WTC11 (cell line): ENCODE results near the gene LRP1. TPM values are rescaled to one million over a fixed set of nuclear protein-coding genes. Genes with fewer than 3 reads are reported as not detected.

Experiments used
- ATAC-seq: fragments of 200-7000 bp; cut with Tn5 transposase; 2 replicates; pipeline ENCODE4 v1.10.0; 2021; ENCODE audit warnings: mild to moderate bottlenecking, moderate library complexity
- CTCF ChIA-PET: fragments of 300-600 bp; sonication (Branson Sonifier 250); formaldehyde crosslinking; loops from one replicate; lab custom pipeline; 2021; ENCODE audit warnings: antibody characterized with exemption; lab: Charles Lee
- POLR2A ChIA-PET: fragments of 350-600 bp; sonication (Branson Sonifier 250); formaldehyde crosslinking; loops from one replicate; lab custom pipeline; 2021; ENCODE audit warnings: antibody characterized with exemption; lab: Charles Lee
- DNase-seq: peaks from one replicate; pipeline ENCODE4 v3.0.0; 2021; ENCODE audit warnings: low spot score
- H3K27ac Mint-ChIP-seq: 2 replicates; pipeline ENCODE4 v1.8.0; 2021; ENCODE audit warnings: mixed read lengths
- H3K27me3 Mint-ChIP-seq: 2 replicates; pipeline ENCODE4 v1.8.0; 2021; ENCODE audit warnings: low read depth, mild to moderate bottlenecking, moderate library complexity, mixed read lengths
- H3K36me3 Mint-ChIP-seq: 2 replicates; pipeline ENCODE4 v1.8.0; 2021; ENCODE audit warnings: mixed read lengths
- H3K4me1 Mint-ChIP-seq: 2 replicates; pipeline ENCODE4 v1.8.0; 2022; ENCODE audit warnings: mixed read lengths
- H3K4me3 Mint-ChIP-seq: 2 replicates; pipeline ENCODE4 v1.8.0; 2021; ENCODE audit warnings: mild to moderate bottlenecking, moderate library complexity, mixed read lengths
- H3K9me3 Mint-ChIP-seq: 2 replicates; pipeline ENCODE4 v1.8.0; 2021; ENCODE audit warnings: mixed read lengths
- ATF6 ChIP-seq: sonication (generic); formaldehyde crosslinking; IDR thresholded peaks from 2 replicates; pipeline ENCODE4 v1.8.1; 2023; ENCODE audit warnings: mild to moderate bottlenecking, missing genetic modification reagents
- E2F4 ChIP-seq: sonication (generic); formaldehyde crosslinking; IDR thresholded peaks from 2 replicates; pipeline ENCODE4 v1.8.1; 2022; ENCODE audit warnings: low read depth, mild to moderate bottlenecking, moderate library complexity, missing genetic modification reagents, borderline replicate concordance
- ETV6 ChIP-seq: sonication (generic); formaldehyde crosslinking; IDR thresholded peaks from 2 replicates; pipeline ENCODE4 v1.8.1; 2022; ENCODE audit warnings: mild to moderate bottlenecking, missing genetic modification reagents
- MYBL2 ChIP-seq: sonication (generic); formaldehyde crosslinking; IDR thresholded peaks from 2 replicates; pipeline ENCODE4 v1.8.1; 2023; ENCODE audit warnings: mild to moderate bottlenecking, moderate library complexity, missing genetic modification reagents
- NR2C2 ChIP-seq: sonication (generic); formaldehyde crosslinking; IDR thresholded peaks from 2 replicates; pipeline ENCODE4 v1.8.0; 2022; ENCODE audit warnings: mild to moderate bottlenecking, missing genetic modification reagents
- RELA ChIP-seq: sonication (generic); formaldehyde crosslinking; IDR thresholded peaks from 2 replicates; pipeline ENCODE4 v1.8.1; 2022; ENCODE audit warnings: missing genetic modification reagents, mild to moderate bottlenecking, borderline replicate concordance
- ZNF532 ChIP-seq: fragments of 250-450 bp; sonication (Bioruptor Pico); IDR thresholded peaks from 2 replicates; pipeline ENCODE4 v1.9.0; 2021; ENCODE audit warnings: mild to moderate bottlenecking, borderline replicate concordance
- ZNF671 ChIP-seq: fragments of 250-450 bp; sonication (Bioruptor Pico); IDR thresholded peaks from 2 replicates; pipeline ENCODE4 v1.8.0; 2021; ENCODE audit warnings: mild to moderate bottlenecking
- total RNA-seq: library from RNA; stranded (reverse); gene quantifications from 3 replicates; pipeline ENCODE4 v1.2.3, GENCODE V29; 2021
- TF ChIP-seq, protein P1 (sequence below): sonication (generic); formaldehyde crosslinking; IDR thresholded peaks from 2 replicates; pipeline ENCODE4 v1.8.1; 2023; ENCODE audit warnings: mild to moderate bottlenecking, missing genetic modification reagents, borderline replicate concordance

LRP1 gene
- total RNA-seq, 1 experiment from 2014 or later: 120 TPM

GRCh38 chr12:57105011-57105753, 23.1 kb upstream of the LRP1 start (continued):
- no peak for TF ChIP-seq MYBL2 (CRISPR knock-in tag)
- TF ChIP-seq, protein P1, sequence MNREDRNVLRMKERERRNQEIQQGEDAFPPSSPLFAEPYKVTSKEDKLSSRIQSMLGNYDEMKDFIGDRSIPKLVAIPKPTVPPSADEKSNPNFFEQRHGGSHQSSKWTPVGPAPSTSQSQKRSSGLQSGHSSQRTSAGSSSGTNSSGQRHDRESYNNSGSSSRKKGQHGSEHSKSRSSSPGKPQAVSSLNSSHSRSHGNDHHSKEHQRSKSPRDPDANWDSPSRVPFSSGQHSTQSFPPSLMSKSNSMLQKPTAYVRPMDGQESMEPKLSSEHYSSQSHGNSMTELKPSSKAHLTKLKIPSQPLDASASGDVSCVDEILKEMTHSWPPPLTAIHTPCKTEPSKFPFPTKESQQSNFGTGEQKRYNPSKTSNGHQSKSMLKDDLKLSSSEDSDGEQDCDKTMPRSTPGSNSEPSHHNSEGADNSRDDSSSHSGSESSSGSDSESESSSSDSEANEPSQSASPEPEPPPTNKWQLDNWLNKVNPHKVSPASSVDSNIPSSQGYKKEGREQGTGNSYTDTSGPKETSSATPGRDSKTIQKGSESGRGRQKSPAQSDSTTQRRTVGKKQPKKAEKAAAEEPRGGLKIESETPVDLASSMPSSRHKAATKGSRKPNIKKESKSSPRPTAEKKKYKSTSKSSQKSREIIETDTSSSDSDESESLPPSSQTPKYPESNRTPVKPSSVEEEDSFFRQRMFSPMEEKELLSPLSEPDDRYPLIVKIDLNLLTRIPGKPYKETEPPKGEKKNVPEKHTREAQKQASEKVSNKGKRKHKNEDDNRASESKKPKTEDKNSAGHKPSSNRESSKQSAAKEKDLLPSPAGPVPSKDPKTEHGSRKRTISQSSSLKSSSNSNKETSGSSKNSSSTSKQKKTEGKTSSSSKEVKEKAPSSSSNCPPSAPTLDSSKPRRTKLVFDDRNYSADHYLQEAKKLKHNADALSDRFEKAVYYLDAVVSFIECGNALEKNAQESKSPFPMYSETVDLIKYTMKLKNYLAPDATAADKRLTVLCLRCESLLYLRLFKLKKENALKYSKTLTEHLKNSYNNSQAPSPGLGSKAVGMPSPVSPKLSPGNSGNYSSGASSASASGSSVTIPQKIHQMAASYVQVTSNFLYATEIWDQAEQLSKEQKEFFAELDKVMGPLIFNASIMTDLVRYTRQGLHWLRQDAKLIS (CRISPR knock-in tag): no peak
- TF ChIP-seq, all 79 proteins: peak for 0

DNA sequence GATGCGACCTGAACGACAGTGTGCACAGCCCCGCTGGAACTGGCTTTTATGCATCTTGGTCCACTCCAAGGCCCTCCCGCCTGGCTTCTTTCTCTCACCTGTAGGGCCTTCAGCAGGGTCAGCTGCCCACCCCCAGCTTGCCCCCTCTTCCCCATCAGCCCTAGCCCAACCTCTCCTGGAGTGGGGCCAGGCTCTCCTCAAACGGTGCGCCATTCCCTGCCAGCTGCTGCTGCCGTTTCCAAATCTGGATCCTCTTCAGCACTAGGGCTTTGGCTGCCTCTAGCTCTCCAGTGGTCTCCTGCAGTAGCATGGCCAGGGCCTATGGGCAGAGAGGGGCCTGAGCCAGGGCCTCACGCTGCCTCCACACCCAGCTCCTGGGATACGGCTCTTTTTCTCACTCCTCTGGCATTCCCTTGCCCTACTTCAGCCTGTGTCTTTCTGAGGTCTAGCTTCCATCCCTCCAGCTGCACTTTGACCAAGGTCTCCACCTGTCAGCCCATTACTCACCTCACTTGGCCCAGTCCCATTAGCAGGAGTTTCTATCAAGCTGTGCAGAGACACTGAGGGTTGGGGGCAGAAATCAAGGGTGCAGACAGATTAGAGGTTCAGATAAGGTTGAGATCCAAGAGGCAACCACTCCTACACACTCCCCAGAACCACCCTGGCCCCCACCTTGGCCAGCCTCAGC, 22.1 kb upstream of the LRP1 start:
- Mint-ChIP-seq H3K36me3 (peaks cover 15% of the 10 kb centered on the region), H3K4me1 (peaks cover 21% of the 10 kb centered on the region)
- DNase-seq: no peak
- TF ChIP-seq ZNF671 (CRISPR knock-in tag) (no peak), ETV6 (CRISPR knock-in tag) (no peak), ATF6 (CRISPR knock-in tag) (no peak), E2F4 (CRISPR knock-in tag) (no peak), NR2C2 (CRISPR knock-in tag) (no peak), ZNF532 (CRISPR knock-in tag) (no peak), RELA (no peak)
- TF ChIP-seq, all 79 proteins: peak for 0
- Mint-ChIP-seq H3K9me3 (no peaks in the 10 kb centered on the region), H3K4me3 (no peak overlapping the region), H3K27ac (peak overlapping the region; percentile 55; the same call in 1 of the 2 replicates), H3K27me3 (no peaks in the 10 kb centered on the region)
- ChIA-PET CTCF (interaction anchor here (2.6 kb wide), 1 partner anchor 13 kb away, joined by 14 read pairs; no protein-coding TSS in a partner anchor), POLR2A (no interaction called here)
- ATAC-seq: no peak
